Small intestine (tissue), 7 donors: ENCODE results near the gene CDC25B. TPM values are rescaled to one million over a fixed set of nuclear protein-coding genes. Genes with fewer than 3 reads are reported as not detected.

Experiments used
- DNase-seq, 2 donors: peaks; one replicate each; pipeline versions ENCODE4 v3.0.0 to v3.0.0-alpha.2; 2013
- FAIRE-seq: peaks from 2 replicates; lab custom pipeline; 2012; peaks lifted over from hg19 to GRCh38; lab: Jason Lieb, UNC
- H3K27ac ChIP-seq, 3 donors: one replicate each; pipeline ENCODE4 v1.5.1; 2013; ENCODE audit warnings: low read length in 2 of 3, mild to moderate bottlenecking in 2 of 3, control low read depth in 1 of 3, inconsistent platforms in 1 of 3, low read depth in 1 of 3, moderate library complexity in 1 of 3
- H3K27me3 ChIP-seq, 3 donors: one replicate each; pipeline ENCODE4 v1.6.1; 2013; ENCODE audit warnings: low read length in 3 of 3, inconsistent platforms in 1 of 3; ENCODE audit not compliant: control insufficient read depth in 3 of 3, insufficient read depth in 3 of 3
- H3K36me3 ChIP-seq, 3 donors: one replicate each; pipeline ENCODE4 v1.6.1; 2013; ENCODE audit warnings: low read length in 3 of 3, inconsistent platforms in 1 of 3, low read depth in 1 of 3, mild to moderate bottlenecking in 1 of 3, moderate library complexity in 1 of 3; ENCODE audit not compliant: control insufficient read depth in 3 of 3, insufficient read depth in 2 of 3
- H3K4me1 ChIP-seq, 3 donors: one replicate each; pipeline ENCODE4 v1.6.1; 2013; ENCODE audit warnings: low read length in 2 of 3, inconsistent platforms in 1 of 3, low read depth in 1 of 3, mild to moderate bottlenecking in 1 of 3, moderate library complexity in 1 of 3; ENCODE audit not compliant: control insufficient read depth in 3 of 3, insufficient read depth in 2 of 3
- H3K4me3 ChIP-seq, 3 donors: one replicate each; pipeline ENCODE4 v1.5.1; 2013; ENCODE audit warnings: low read length in 3 of 3, control low read depth in 1 of 3, inconsistent platforms in 1 of 3, low read depth in 1 of 3, mild to moderate bottlenecking in 1 of 3, moderate library complexity in 1 of 3
- H3K9me3 ChIP-seq, 2 donors: one replicate each; pipeline ENCODE4 v1.6.1; 2013; ENCODE audit warnings: low read depth in 1 of 2, low read length in 1 of 2; ENCODE audit not compliant: control insufficient read depth in 2 of 2, insufficient read depth in 1 of 2
- WGBS, 3 donors: extraction: QIAGEN DNeasy Blood & Tissue Kit; methylation state at CpG; one replicate each; pipeline ENCODE4 v1.1.7; 2013; 5-methylcytosine and 5-hydroxymethylcytosine counted together
- polyA plus RNA-seq, 4 donors: library from polyadenylated mRNA; stranded (reverse) in 3 of 4; unstranded in 1 of 4; fragments of 200-250 nt in 3 of 4; fragments of 120-200 nt in 1 of 4; gene quantifications; one replicate each; pipeline versions ENCODE4 v1.2.1 to v1.2.3, GENCODE V29; 2013
- donor health status: healthy with polysubstance abuse.
- donor health status: control.
- donor health status: control.
- donor health status: Bipolar disorder and iron deficiency.
- donor health status: healthy.

The CDC25B gene
- polyA plus RNA-seq, 4 donors, result 15.7 to 53.8 (median 20.3) TPM

DNA sequence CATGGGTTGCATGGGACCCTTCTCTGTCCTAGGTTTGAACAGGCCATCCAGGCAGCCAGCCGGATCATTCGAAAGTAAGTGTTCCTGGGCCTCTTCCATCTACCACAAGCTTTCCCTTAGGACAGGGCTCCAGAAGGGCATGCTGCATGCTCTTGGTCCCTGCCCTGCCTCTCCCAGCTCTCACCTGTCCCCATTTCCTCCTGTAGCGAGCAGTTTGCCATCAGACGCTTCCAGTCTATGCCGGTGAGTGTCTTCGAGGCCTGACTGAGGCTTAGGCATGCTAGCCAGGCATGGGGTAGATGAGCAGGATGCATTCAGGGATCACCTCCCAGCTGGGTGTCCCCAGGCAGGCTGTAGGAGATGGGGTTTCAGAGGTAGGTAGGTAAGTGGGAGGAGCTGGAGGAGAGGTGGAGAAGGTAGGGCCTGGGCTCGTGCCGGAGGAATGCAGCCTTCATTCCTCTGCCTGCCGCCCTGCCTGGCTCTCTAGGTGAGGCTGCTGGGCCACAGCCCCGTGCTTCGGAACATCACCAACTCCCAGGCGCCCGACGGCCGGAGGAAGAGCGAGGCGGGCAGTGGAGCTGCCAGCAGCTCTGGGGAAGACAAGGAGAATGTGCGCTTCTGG lies 4.3 kb downstream of the CDC25B start:
- H3K9me3 ChIP-seq, result no peaks in the 10 kb centered on the region
- no peaks in the 10 kb centered on the region for H3K27me3 ChIP-seq
- no peak overlapping the region for H3K4me3 ChIP-seq
- peak in 1 of 2 donors; percentile 19 for DNase-seq
- no peak for FAIRE-seq
- WGBS, 3 donors, result 54 to 84% (median 72%) methylated on average over 17 to 18 of the region's 18 CpGs
- peaks cover 10 to 51% (median 18%) of the 10 kb centered on the region in 3 donors for H3K4me1 ChIP-seq
- H3K27ac ChIP-seq, result peak overlapping the region in 2 of 3 donors; percentile 35 to 95
- peaks cover 0 to 80% (median 6%) of the 10 kb centered on the region in 3 donors for H3K36me3 ChIP-seq

DNA sequence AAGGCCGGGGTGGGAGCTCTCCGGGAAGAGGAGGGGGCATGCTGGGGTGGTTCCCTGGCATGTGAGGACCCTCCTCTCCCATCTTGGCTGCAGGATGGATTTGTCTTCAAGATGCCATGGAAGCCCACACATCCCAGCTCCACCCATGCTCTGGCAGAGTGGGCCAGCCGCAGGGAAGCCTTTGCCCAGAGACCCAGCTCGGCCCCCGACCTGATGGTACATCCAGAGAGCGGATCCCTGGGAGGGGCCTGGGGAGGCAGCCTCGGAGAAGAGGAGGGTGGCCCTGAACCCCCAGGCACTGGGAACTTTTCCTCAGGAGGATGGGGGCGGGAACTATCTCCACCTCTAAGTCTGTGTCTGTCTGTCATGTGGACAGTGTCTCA lies 4.8 kb downstream of the CDC25B start:
- peaks cover 0 to 85% (median 6%) of the 10 kb centered on the region in 3 donors for H3K36me3 ChIP-seq
- no peak for FAIRE-seq
- H3K4me1 ChIP-seq, result peaks cover 13 to 53% (median 18%) of the 10 kb centered on the region in 3 donors
- H3K27ac ChIP-seq, result peak overlapping the region in 1 of 3 donors; percentile 95
- H3K9me3 ChIP-seq, result no peaks in the 10 kb centered on the region
- 95 to 98% (median 95%) methylated on average over 8 of the region's 8 CpGs for WGBS, 3 donors
- no peaks in the 10 kb centered on the region for H3K27me3 ChIP-seq
- no peak for DNase-seq
- no peak overlapping the region for H3K4me3 ChIP-seq

DNA sequence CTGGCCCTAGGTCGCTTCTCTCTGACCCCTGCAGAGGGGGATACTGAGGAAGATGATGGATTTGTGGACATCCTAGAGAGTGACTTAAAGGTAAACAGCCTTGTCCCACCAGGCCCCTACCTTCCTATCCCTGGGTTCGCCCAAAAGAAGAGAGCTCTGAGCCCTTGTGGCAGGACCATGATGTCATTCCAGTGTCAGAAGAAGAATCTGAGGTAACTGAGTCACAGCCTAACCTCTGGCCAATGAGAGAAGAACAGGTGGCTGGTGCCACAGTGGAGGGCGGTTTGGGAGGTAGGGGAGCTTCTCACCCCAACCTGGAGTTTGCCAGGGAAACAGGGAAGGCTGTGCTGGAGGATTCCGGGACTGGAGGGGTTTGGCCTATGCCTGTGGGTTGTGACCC lies 5.2 kb downstream of the CDC25B start:
- H3K4me1 ChIP-seq, result peaks cover 16 to 57% (median 18%) of the 10 kb centered on the region in 3 donors
- whole genome bisulfite sequencing, 3 donors, result 84 to 99% (median 97%) methylated on average over 4 of the region's 4 CpGs
- H3K36me3 ChIP-seq, result peaks cover 0 to 89% (median 6%) of the 10 kb centered on the region in 3 donors
- no peaks in the 10 kb centered on the region for H3K27me3 ChIP-seq
- no peak overlapping the region for H3K4me3 ChIP-seq
- no peak for DNase-seq
- no peak overlapping the region for H3K27ac ChIP-seq
- H3K9me3 ChIP-seq, result no peaks in the 10 kb centered on the region
- no peak for FAIRE-seq

DNA sequence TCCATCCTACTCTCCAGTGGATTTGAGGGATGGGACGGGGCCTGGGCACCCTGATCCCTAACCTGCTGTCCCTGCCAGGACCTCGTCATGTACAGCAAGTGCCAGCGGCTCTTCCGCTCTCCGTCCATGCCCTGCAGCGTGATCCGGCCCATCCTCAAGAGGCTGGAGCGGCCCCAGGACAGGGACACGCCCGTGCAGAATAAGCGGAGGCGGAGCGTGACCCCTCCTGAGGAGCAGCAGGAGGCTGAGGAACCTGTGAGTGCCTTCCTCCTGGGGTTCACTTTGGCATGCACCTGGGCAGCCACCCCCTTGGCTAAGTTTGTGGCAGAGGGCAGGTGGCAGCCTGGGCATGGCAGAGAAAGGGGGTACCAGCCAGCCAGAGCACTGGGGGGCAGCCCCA lies 5.7 kb downstream of the CDC25B start:
- Histone ChIP-seq H3K4me1 (peaks cover 16 to 58% (median 18%) of the 10 kb centered on the region in 3 donors), H3K36me3 (peaks cover 0 to 89% (median 6%) of the 10 kb centered on the region in 3 donors), H3K27ac (no peak overlapping the region), H3K27me3 (no peaks in the 10 kb centered on the region), H3K4me3 (no peak overlapping the region), H3K9me3 (no peaks in the 10 kb centered on the region)
- DNase-seq (no peak), FAIRE-seq (no peak)
- 94 to 98% (median 95%) methylated on average over 13 of the region's 13 CpGs for WGBS, 3 donors

DNA sequence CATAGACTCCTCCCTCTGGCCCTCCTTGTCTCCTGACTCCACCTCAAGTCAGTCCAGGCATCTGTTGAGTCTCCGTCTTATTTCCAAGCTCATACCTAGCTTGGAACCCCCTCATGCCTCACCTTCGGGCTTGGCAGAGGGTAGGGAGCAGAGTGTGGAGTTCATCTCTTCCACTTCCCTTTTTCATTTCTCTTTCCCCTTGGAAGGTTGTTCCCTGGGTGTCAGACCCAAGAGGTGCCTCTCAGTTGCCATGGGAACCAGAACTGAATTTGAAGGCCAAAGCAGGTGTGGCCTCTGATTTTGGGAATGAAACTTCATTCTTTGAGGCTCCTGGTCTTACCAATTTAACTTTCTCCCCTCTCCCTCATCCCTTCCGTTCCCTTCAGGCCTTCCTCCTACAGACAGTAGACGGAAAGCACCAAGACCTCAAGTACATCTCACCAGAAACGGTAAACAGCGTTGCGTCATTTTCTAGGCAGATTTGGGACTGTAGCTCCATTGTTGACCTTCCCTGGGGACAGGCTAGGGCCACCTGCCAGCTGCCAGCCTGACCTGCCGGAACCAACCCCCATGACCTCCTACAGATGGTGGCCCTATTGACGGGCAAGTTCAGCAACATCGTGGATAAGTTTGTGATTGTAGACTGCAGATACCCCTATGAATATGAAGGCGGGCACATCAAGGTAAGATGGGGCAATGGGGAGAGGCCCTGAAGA lies 6.6 kb downstream of the CDC25B start:
- Histone ChIP-seq H3K4me1 (peaks cover 14 to 58% (median 22%) of the 10 kb centered on the region in 3 donors), H3K27me3 (no peaks in the 10 kb centered on the region), H3K36me3 (peaks cover 0 to 83% (median 6%) of the 10 kb centered on the region in 3 donors), H3K4me3 (no peak overlapping the region), H3K9me3 (no peaks in the 10 kb centered on the region), H3K27ac (no peak overlapping the region)
- 91 to 93% (median 91%) methylated on average over 11 of the region's 11 CpGs for WGBS, 3 donors
- FAIRE-seq, result no peak
- DNase-seq, result no peak

DNA sequence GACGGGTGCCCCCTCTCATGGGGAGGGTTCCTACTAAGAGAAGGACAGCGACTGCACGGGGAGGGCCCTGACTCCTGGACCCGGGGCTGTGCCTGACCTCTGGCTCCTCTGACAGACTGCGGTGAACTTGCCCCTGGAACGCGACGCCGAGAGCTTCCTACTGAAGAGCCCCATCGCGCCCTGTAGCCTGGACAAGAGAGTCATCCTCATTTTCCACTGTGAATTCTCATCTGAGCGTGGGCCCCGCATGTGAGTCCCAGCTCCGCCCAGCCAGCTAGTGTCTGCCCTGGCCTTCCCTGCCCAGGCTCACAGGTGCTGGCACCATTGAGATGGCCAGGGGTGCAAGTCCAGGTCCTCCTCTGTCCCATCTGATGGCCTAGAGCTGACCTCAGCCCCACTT lies 7.2 kb downstream of the CDC25B start:
- Histone ChIP-seq H3K27me3 (no peaks in the 10 kb centered on the region), H3K9me3 (no peaks in the 10 kb centered on the region), H3K27ac (no peak overlapping the region), H3K4me3 (no peak overlapping the region), H3K4me1 (peaks cover 12 to 60% (median 21%) of the 10 kb centered on the region in 3 donors), H3K36me3 (peaks cover 0 to 81% (median 6%) of the 10 kb centered on the region in 3 donors)
- 93 to 95% (median 93%) methylated on average over 14 of the region's 14 CpGs for WGBS, 3 donors
- FAIRE-seq (no peak), DNase-seq (no peak)

DNA sequence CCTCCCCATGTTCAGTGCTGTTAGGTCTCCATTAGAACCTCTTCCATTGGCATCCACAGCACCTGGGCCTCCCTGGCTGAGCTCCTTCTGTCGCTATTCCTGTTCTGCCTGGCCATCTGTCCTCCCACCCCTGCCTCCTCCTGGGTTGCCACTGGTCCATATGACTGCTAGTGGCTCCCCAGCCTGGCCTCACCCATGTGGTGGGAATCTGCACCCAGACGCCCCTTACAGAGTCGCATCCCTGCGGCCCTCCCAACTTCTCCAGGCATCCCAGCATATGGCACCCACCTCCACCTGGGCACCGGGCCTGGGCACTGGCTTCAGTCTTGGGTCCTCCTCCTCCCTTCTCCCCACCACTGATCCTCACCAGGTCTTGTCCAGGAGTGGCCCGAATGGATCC lies 7.7 kb downstream of the CDC25B start:
- H3K27ac ChIP-seq, result no peak overlapping the region
- peaks cover 0 to 76% (median 6%) of the 10 kb centered on the region in 3 donors for H3K36me3 ChIP-seq
- H3K4me1 ChIP-seq, result peaks cover 7 to 58% (median 15%) of the 10 kb centered on the region in 3 donors
- no peaks in the 10 kb centered on the region for H3K27me3 ChIP-seq
- H3K4me3 ChIP-seq, result no peak overlapping the region
- DNase-seq, result no peak
- no peak for FAIRE-seq
- no peaks in the 10 kb centered on the region for H3K9me3 ChIP-seq
- WGBS, 3 donors, result 85 to 98% (median 88%) methylated on average over 6 of the region's 6 CpGs

DNA sequence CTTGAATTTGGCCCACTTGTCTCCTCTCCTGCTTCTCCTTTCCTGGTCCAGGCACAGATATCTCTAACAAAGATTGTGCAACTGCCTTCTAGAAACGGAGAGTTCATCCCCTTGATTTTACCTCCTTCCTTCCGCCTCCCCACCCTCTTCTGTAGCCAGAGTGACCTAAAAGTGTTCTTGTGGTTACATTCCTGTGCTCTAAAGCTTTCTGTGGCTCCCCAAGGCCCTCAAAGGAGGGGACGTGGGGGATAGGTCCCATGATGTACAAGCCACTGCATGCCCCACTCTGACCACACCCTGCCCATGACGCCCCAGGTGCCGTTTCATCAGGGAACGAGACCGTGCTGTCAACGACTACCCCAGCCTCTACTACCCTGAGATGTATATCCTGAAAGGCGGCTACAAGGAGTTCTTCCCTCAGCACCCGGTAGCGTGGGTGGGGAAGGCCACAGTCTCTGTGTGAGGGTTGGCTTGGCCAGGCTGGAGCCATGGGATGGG lies 8.2 kb downstream of the CDC25B start:
- H3K36me3 ChIP-seq, result peaks cover 0 to 71% (median 6%) of the 10 kb centered on the region in 3 donors
- no peak overlapping the region for H3K27ac ChIP-seq
- DNase-seq (no peak), FAIRE-seq (no peak)
- 86 to 88% (median 87%) methylated on average over 11 of the region's 11 CpGs for WGBS, 3 donors
- H3K27me3 ChIP-seq, result no peaks in the 10 kb centered on the region
- H3K9me3 ChIP-seq, result no peaks in the 10 kb centered on the region
- peaks cover 4 to 54% (median 12%) of the 10 kb centered on the region in 3 donors for H3K4me1 ChIP-seq
- no peak overlapping the region for H3K4me3 ChIP-seq
